GM20000 (cell line): ENCODE results near the gene SPR.

Source experiments
- DNase-seq: peaks from one replicate; pipeline ENCODE4 v3.0.0; 2012; ENCODE audit warnings: low spot score
- CTCF ChIP-seq: IDR thresholded peaks from 2 replicates; pipeline ENCODE4 v1.5.1; 2012; ENCODE audit warnings: mild to moderate bottlenecking, control low read depth; ENCODE audit errors: extremely low read depth, missing control alignments

Gene SPR

GRCh38 chr2:72923833-72924352, 36.7 kb downstream of the SPR start:
- DNase-seq: no peak
- TF ChIP-seq CTCF: no peak

GRCh38 chr2:72924353-72925240, 37.4 kb downstream of the SPR start:
- no peak for TF ChIP-seq CTCF
- DNase-seq: peak; percentile 65

GRCh38 chr2:72925328-72925943, 38.2 kb downstream of the SPR start:
- DNase-seq: no peak
- no peak for TF ChIP-seq CTCF

GRCh38 chr2:72926368-72926767, 39.2 kb downstream of the SPR start:
- TF ChIP-seq CTCF: no peak
- no peak for DNase-seq

- DNase-seq: no peak
- no peak for TF ChIP-seq CTCF
Observed at GRCh38 chr2:72926811-72927465, 39.7 kb downstream of the SPR start.

- TF ChIP-seq CTCF: no peak
- no peak for DNase-seq
Observed at GRCh38 chr2:72927619-72928550, 40.7 kb downstream of the SPR start.
